Activated gamma-delta T cell (primary cell): ENCODE results near the gene KCTD20.
"Not testable (repeated sequence)": the region's sequence is repeated elsewhere in the genome, so short reads cannot be mapped to it uniquely, and the experiment has no call there.

ENCODE experiments used
- DNase-seq: peaks from one replicate; lab custom pipeline; 2025; lab: John Stamatoyannopoulos, UW
- total RNA-seq, 2 donors: gene quantifications; one replicate each; lab custom pipeline; 2026; lab: John Stamatoyannopoulos, UW

KCTD20 gene
- 183 to 209 reads per million in 2 donors for total RNA-seq

DNA sequence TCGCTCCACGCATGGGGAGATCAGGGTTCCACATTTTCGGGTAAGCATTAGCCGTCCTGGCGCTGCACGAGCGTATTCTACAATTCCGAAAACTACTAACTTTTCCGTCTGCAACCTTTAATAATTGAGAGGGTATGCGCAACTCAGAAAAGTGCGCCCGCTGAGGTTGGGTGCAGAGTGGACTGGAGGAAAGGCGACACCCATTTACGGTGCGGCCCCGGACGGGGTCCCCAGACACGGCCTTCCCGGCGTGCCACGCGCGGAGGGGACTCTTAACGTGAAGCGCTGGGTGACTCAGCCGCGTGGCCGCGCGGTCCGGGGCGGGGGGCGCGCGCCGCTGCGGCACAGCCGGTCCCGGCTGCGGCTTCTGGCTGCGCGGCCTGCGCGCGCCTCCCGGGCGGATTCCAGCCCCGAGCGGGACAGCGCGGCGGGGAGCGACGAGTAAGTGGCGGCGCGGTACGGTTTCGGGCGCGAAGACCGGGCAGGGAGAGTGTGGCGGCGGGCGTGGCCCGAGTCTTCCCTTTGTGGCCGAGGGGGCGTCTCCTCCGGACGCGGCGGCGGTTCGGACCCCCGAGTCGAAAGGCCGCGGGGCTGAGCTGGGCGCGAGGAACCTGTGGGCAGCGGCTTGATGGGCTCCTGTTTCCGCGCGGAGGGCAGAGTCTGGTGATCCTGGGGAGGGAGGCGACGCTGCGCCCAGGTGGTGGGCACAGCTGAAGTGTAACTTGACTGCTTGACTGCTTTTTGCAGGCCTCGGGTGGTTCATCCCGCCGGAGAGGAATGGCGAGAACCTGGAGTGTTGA lies at the start of gene KCTD20, which contains the start of gene PXT1:
TSS of gene KCTD20 (plus strand) at position 330 of the 800 bp plus-strand sequence. CDS start 27,098 bp downstream, outside the sequence.
TSS of gene PXT1 (minus strand) at position 184 of the 800 bp plus-strand sequence. CDS start 16,772 bp downstream, outside the sequence.
- DNase-seq = peak; percentile 80

DNA sequence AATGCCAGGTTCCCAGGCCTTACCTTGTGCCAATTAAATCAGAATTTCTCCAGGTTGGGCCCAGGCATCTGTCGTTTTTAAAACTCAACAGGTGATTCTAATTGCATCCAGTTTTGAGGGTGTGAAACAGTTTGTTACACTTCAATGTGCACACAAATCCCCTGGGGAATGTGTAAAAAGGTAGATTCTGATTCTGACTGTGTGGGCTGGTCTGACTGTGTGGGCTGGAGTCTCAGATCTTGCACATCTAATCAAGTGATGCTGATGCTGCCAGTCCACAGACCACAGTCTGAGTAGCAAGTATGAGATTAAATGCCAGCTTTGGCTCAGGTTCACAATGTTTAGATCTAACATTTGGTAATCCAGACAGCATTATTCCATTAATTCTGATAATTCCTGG lies 42.8 kb upstream of the KCTD20 start:
- no peak for DNase-seq

DNA sequence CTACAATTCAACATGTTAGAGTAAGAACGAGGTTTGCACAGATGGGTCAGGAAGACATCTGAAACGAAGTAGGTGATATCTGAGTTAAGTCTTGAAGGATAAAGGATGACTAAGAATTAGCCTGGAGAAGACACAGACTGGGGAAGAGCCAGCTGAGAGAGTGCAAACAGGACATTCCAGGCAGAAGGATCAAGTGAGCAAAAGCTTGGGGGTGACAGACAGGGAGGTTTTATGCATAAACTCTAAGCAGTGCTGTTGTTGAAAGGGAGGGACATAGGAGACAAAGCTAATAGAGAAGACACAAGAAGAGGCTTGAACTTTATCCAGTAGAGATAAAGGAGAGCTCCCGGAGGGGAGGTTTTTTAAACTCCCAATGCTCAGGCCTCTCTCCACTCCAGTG lies 40.3 kb upstream of the KCTD20 start:
- DNase-seq = no peak

DNA sequence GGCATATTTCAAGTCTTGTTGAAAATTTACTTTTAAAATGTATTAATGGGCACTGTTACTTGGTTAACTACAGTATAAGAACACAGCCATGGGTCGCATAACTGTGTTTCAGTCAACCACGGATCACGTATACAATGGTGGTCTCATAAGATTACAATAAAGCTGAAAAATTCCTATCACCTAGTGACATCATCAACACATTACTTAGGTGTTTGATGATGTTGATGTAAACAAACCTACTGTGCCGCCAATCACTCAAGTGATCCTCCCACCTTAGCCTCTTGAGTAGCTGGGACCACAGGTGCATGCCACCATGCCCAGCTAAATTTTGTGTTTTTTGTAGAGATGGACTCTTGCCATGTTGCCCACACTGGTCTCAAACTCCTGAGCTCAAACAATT lies 38.6 kb upstream of the KCTD20 start:
- no peak for DNase-seq

DNA sequence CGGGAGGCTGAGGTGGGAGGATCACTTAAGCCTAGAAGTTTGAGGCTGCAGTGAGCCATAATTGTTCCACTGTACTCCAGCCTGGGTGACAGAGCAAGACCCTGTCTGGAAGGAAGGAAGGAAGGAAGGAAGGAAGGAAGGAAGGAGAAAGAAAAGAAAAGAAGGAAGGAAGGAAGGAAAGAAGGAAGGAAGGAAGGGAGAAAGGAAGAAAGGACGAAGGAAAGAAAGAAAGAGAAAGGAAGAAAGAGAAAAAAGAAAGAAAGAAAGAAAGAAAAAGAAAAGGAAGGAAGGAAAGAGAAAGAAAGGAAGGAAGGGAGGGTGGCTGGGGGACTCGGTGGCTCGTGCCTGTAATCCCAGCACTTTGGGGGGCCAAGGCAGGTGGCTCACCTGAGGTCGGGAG lies 33.1 kb upstream of the KCTD20 start:
- DNase-seq = not testable (repeated sequence)

DNA sequence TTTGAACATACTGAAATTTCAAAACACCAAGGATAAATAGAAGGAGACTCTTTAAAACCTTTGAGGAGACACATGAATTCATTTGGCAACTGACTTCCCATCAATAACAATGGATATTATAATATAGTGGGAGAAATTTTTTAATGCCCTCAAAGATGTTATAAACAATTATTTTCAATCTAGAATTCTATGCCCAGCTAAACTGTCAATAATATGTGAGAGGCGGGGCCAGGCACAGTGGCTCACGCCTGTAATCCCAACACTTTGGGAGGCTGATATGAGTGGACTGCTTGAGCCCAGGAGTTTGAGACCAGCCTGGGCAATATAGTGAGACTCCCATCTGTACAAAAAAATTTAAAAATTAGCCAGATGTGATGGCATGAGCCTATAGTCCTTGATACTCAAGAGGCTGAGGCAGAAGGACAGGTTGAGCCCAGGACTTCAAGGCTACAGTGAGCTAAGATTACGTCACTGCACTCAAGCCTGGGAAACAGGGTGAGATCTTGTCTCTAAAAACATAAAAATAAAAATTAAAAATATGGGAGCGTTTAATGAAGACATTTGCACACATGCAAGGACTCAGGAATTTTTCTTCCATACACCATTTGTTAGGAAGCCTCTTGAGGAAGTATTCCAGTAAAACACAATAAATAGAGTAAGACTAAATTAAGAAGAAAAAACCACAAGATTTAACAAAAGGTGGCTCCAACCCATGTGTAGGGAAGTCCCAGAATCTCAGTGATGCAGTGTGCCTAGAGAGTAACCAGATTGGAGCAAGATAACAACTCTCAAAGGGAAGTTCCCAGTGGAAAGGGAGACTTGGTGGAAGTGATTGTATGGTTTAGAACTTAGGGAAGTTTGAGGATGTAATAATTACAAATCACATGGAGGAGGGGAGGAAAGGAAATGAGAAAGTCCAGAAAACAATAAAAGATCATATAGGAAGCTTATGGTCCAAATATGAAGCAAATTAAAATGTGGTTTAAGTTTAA lies 29.0 kb upstream of the KCTD20 start:
- DNase-seq = no peak

DNA sequence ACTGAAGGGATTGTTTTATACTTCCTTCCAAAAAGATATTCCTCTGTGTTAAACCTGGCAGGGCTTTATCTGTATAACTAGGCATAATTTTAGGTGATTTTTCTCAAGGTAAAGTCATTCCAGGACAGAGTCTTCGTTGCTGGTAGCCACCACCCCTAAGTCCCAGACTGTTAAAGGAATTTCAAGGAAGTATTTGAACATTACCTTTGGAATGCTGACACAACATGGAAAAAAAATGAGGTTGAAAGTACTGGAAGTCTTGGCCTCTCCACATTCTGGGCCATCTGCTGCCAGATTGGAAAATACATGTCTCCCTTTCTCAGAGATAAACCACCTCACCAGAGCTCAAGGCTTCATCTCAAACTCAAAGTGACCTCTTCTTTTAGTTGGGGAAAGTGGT lies 28.3 kb upstream of the KCTD20 start:
- no peak for DNase-seq

DNA sequence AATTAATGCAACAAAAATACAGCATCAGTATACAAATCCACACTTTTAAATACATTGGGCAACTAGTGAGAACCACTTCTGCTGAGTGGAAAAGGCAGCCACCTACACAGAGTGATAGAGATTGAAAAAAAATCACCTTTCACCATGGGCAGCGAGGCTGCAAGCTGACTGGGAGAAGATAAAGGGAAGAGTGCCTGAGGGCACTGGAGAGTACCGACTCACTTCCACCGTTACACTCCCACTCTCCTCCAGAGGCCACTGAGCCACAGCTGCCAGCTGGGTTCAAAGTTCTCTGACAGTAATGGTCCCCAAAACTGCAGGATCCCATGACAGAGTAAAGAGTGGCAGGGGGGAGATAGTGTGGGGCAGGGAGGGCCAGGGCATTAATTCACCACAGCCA lies 24.2 kb upstream of the KCTD20 start:
- DNase-seq = no peak

DNA sequence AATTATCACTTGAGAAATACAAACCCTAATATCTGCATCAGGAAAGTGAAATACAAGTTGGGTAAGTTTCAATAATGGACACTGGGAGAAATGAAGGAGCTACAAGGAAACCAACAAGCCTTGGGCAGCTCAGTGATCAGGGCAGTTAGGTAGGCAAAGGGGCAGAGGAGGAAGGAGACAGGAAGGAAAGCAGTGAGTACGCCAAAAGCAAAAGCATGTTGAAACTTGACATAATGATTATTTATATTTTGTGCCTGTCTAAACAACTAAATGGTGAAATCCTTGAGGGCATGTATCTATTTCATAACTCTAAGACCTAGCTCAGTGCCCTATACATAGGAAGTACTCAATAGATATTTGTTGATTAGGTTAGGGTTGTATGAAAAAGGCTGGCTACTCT lies 23.5 kb upstream of the KCTD20 start:
- no peak for DNase-seq

DNA sequence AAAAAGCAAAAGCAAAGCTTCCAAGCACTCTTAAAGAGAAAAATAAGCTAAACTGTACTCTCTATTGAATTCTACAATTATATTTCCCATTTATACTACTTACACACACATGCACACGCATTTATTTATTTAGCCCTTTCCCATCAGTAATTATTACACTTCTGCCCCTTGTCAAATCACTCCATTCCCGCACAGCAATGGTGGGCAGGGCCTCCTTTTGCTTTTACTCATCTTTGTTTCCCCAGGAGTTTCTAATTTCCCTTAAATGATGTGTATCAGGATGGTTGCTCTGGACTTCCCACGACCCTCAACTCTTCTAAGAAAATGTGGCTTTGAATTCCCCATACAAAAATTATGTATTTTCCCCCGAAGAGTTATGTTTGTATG lies 20.1 kb upstream of the KCTD20 start:
- DNase-seq = no peak

DNA sequence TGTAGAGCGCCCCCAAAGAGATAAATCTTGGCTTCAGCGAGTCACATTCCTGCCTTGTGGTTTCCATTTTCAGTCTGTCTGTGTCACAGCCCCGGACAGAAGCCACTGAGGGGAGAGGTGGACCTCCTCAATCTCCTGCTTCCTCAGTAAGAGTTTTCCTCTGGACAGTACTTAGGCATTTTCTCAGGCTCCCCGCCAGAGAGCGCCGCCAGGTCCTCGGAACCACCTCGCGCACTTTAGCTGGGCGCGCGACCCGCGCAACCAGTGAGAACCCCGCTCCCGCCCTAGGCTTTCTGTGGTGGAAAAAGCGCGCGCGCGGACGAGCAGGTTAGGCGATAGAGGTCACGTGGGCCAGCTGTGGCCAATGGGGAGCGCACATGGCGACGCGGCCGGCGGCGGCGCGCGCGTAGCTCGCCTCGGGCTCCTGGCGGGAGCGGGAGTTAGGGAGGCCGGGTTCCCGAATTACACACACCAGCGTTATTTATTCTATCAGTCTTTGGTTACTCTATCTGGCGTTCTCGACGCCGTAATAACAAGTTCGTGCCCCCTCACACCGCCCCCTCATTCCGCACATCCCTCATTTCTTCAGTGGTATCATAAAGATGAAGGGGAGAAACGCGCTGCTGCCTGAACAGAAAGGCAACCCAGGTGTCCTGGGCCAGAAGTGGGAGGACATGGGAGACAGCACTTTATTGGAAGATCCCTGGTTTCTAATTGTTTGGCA lies 19.5 kb upstream of the KCTD20 start:
- peak; percentile 96 for DNase-seq

DNA sequence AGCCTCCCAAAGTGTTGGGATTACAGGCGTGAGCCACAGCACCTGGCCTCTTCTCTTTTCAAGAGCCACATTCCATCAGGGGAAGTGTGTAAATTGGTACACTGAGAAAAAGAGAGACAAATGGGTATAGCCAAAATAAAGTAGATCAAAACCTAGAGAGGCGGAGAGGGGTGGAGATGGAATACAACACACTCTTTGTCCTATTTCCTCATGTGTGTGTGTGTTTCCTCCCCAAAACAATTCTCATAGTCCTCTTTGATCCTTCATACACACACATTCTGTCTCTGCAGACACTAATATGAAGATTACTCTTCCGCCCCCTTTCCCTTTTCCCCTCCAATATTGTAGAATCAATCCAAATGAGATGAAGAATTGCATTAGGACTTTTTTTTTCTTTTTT lies 16.2 kb upstream of the KCTD20 start:
- no peak for DNase-seq

DNA sequence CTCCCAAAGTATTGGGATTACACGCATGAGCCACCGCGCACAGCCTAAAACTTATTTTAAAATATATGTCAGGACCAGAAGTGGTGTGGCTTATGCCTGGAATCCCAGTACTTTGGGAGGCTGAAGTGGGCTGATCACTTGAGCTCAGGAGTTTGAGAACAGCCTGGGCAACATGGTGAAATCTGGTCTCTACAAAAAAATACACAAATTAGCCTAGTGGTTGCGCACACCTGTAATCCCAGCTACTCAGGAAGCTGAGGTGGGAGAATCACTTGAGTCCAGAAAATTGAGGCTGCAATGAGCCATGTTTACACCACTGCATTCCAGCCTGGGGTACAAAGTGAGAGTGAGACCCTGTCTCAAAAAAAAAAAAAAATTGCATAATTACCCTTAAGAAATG lies 13.9 kb upstream of the KCTD20 start:
- DNase-seq = no peak

DNA sequence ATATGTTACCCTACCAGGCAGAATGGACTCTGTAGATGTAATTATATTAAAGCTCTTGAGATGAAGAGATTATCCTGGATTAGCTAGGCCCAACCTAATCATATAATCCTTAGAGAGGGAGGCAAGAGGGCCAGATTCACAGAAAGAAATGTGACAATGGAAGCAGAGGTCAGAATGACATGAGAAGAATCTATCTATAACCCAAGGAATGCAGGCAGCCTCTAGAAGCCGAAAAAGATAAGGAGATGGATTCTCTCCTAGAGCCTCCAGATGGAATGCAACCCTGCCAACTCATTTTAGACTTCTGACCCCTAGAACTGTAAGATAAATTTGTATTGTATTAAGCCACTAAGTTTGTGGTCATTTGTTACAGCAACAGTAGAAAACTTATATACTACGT lies 12.4 kb upstream of the KCTD20 start:
- no peak for DNase-seq

DNA sequence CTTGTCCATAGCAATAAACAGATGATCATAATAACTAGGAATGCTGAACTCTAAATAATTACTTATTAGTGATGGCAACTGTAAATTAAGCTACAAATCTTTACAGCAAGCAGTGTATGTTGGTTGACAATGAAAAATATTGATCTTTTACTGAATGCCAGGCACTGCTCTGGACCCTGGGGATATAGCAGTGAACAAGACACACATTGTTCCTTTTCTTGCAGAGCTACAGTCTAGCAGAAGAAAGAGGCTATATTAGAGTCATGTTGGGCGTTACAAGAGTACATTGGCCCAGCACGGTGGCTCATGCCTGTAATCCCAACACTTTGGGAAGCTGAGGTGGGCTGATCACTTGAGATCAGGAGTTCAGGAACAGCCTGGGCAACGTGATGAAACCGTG lies 11.6 kb upstream of the KCTD20 start:
- no peak for DNase-seq

DNA sequence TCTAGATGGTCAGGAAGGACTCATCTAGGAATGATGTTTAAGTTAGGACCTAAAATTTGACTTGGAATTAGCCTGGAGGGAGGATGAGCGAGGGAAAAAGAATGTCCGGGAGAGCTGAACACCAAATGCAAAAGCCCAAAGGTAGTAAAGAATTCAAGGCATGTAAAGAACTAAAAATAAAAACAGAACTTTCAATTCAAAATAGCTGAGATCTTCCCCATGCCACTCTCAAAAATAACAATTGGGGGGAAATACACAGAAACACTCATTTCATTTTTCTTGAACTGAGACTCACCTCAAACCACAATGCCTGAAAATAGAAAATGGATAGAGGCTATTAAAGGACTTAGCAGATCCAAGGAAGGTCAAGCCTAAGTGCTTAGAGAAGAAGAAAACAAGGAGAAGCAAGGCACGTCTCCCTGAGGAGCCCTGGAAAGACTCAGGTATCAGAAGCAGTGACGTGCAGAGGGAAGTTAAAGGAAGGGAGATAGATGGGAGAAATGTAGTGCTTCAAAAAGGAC lies 10.6 kb upstream of the KCTD20 start:
- DNase-seq = no peak

DNA sequence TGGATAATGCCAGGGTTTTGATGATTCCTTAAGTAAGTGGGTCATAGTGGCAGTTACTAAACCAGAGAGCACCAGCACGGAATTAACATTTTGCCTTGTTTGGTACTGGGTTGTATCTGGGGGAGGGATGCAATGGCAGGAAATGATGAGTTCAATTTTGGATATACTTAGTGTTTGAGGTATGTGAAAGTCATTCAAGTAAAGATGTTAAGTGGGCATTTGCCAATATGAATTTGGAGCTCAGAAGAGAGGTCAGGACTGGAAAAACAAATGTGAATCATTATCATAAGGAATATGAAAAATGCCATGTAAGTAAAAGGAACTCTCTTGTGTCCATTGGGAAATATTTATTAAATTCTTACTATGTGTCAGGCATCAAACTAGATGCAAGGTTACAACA lies 6.3 kb upstream of the KCTD20 start:
- no peak for DNase-seq

DNA sequence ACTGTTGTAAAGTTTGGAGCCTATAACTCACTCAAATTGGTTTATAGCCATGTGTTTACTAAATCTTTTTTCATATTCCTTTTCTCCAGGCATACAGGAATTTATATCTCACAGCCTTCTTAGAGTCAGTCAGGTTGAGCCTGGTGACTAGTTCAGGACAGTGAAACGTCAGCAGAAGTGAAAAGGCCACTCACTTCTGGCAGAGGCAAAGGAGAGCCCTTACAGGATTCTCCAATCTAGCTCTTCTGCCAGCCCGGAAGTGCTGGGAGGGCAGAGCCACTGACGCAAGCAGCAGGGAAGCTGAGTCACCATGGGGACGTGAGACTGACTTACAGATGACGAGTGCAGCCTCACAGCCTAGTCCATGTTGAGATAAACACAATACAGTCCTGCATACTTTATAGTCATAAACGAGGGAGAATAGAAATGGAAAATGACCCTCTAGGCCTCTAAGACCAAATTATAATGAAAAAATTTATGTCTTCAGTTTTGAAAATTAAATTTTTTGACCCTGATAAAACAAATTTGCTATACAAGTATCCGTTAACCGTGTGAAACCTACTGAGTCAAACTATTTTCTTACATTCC lies 1.4 kb upstream of the KCTD20 start:
- peak; percentile 39 for DNase-seq

DNA sequence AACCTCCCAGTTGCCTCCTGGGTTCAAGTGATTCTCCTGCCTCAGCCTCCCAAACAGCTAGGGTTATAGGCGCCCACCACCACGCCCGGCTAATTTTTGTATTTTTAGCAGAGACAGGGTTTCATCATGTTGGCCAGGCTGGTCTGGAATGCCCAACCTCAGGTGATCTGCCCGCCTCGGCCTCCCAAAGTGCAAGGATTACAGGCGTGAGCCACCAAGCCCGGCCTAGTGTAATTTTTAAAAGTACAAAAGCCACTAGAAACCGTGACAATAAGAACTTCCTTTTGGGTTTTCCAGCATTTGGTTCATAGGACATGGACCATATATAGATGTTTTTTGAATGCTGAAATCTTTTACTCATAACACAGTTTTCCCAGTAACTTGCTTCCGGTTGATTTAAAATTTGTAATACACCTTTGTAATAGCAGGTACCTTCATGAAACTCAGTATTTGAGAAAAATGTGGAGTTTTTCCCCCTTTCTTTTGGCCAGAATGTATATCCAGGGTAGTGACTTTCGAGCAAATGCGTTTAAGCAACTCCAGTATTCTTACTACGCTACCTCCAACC lies 613 bp upstream of the KCTD20 start:
- no peak for DNase-seq

DNA sequence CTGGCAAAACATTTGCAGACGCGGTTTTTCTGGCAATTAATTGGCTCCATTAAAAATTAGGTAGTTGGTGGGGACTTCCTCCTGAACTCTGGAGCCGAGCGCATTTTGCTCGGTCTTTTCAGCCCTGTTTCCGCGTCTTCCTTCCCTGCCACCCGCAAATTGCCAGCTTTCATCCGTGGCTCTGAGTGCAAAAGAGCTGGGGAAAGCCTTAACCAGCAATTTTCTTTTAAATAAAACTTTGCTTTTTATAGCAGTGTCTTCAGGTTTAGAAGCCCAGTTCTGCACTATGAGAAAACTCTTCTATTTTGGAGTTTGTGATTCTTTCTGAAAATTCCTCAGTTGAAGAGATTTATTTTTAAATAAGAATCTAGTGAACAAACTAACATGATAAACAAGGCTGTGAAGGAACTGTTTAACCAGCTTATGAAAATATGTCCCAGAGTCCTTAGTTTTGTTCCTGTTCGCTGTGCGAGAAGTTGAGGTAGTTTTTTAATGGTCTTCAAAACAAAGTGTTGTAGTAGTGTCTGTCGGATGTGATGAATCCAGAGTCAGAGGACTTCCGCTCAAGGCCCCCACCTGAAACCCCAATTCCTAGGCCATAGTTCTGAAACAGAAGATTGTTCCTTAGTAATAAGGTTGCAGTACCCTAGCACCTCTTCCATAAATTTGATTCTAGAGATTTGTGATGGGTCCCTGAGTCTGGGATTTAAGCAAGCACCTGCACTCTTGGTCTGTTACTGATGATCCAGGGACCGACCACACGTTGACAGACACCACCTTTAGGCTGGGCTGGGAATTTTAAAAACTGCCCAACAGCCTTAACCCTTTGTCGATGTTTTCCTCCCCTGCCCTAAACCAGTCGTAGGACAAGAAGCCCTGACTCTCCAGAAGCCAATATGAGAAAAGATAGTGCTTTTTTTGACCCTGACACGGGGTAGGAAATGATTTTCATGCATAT lies 950 bp downstream of the KCTD20 start:
- DNase-seq = no peak
